Sigmoid colon (tissue), 4 donors: ENCODE measurements around the gene RAB27B.

Source experiments
- CTCF ChIP-seq, 4 experiments: fragments of 450-650 bp in 3 of 4; fragments of 200-600 bp in 1 of 4; IDR thresholded peaks; one replicate each; pipeline ENCODE4 v1.5.1; 2016 to 2019; ENCODE audit warnings: antibody characterized with exemption in 4 of 4, mild to moderate bottlenecking in 3 of 4, moderate library complexity in 2 of 4
- EP300 ChIP-seq, 4 donors: sonication (generic); formaldehyde crosslinking; IDR thresholded peaks; one replicate each; pipeline ENCODE4 v1.6.1; 2017; ENCODE audit warnings: antibody characterized with exemption in 4 of 4
- POLR2AphosphoS5 ChIP-seq, 4 donors: sonication (generic); formaldehyde crosslinking; IDR thresholded peaks; one replicate each; pipeline ENCODE4 v1.6.1; 2017; ENCODE audit warnings: antibody characterized with exemption in 4 of 4

- TF ChIP-seq EP300 (IDR thresholded peaks at IDR 0.05) (no peak), POLR2AphosphoS5 (IDR thresholded peaks at IDR 0.05) (no peak), CTCF (IDR thresholded peaks at IDR 0.05) (no peak)
Observed at GRCh38 chr18:54888378-54888777, 60.1 kb downstream of the RAB27B start.
